H1 (cell line): ENCODE data around the gene ITGA6. TPM values are rescaled to one million over a fixed set of nuclear protein-coding genes. Genes with fewer than 3 reads are reported as not detected.

Source experiments
- BACH1 ChIP-seq: IDR thresholded peaks from 2 replicates; pipeline ENCODE4 v1.6.1; 2012; ENCODE audit warnings: low read length, improper control_type of control experiment
- JUND ChIP-seq: IDR thresholded peaks from 2 replicates; pipeline ENCODE4 v1.6.1; 2011; ENCODE audit warnings: mild to moderate bottlenecking, improper control_type of control experiment, low read length
- PHF8 ChIP-seq: fragments of 200-600 bp; sonication (generic); conservative IDR thresholded peaks from 2 replicates; pipeline ENCODE4 v1.7.1; 2012; ENCODE audit warnings: low read depth, mild to moderate bottlenecking, inconsistent platforms, low read length, moderate library complexity
- SAP30 ChIP-seq: fragments of 300-600 bp; sonication (generic); IDR thresholded peaks from 2 replicates; pipeline ENCODE4 v1.7.1; 2012; ENCODE audit warnings: low read length, moderate library complexity, mild to moderate bottlenecking, inconsistent platforms; ENCODE audit not compliant: insufficient read depth, insufficient replicate concordance
- SP4 ChIP-seq: IDR thresholded peaks from 2 replicates; pipeline ENCODE4 v1.6.1; 2012; ENCODE audit warnings: low read length, inconsistent platforms
- SRF ChIP-seq: IDR thresholded peaks from 2 replicates; pipeline ENCODE4 v1.6.1; 2011; ENCODE audit warnings: mild to moderate bottlenecking, low read depth, low read length, moderate library complexity
- SUZ12 ChIP-seq: fragments of 200-600 bp; sonication (generic); IDR thresholded peaks from 2 replicates; pipeline ENCODE4 v1.6.1; 2012; ENCODE audit warnings: mild to moderate bottlenecking, inconsistent platforms, low read length, moderate library complexity, mixed read lengths
- YY1 ChIP-seq: IDR thresholded peaks from 2 replicates; pipeline ENCODE4 v1.6.1; 2011; ENCODE audit warnings: low read depth, mild to moderate bottlenecking, low read length
- polyA plus RNA-seq, 7 experiments: library from polyadenylated mRNA; depleted of rRNA in 3 of 7; stranded (reverse) in 5 of 7; unstranded in 2 of 7; fragments of >200 nt in 5 of 7; fragments of 200-250 nt in 2 of 7; gene quantifications; 1 replicate in 5 of 7; 2 replicates in 1 of 7; 4 replicates in 1 of 7; pipeline versions ENCODE4 v1.2.1 to v1.2.3, GENCODE V29; 2011 to 2013; ENCODE audit warnings: missing spikeins in 2 of 7, mixed read lengths in 2 of 7
- total RNA-seq: library from RNA; stranded (reverse); fragmentation: NEBNext Ultra II Directional; extraction: Animal tissue kit (Norgen Biotek cat#: 25700); gene quantifications from 2 replicates; pipeline ENCODE4 v1.2.1, GENCODE V29; 2021
- TF ChIP-seq, protein P1 (sequence below): fragments of 300-600 bp; sonication (generic); IDR thresholded peaks from 2 replicates; pipeline ENCODE4 v1.7.1; 2012; ENCODE audit warnings: low read length, moderate library complexity, mild to moderate bottlenecking, inconsistent platforms; ENCODE audit not compliant: insufficient replicate concordance
- TF ChIP-seq, protein P2 (sequence below): IDR thresholded peaks from 2 replicates; pipeline ENCODE4 v1.6.1; 2012; ENCODE audit warnings: inconsistent platforms

The ITGA6 gene
- total and polyA plus RNA-seq, 2 of the 8 experiments (the other 6 are each of a cell fraction or from before 2014, with no cell fraction given), result 26.9 to 118 TPM

DNA sequence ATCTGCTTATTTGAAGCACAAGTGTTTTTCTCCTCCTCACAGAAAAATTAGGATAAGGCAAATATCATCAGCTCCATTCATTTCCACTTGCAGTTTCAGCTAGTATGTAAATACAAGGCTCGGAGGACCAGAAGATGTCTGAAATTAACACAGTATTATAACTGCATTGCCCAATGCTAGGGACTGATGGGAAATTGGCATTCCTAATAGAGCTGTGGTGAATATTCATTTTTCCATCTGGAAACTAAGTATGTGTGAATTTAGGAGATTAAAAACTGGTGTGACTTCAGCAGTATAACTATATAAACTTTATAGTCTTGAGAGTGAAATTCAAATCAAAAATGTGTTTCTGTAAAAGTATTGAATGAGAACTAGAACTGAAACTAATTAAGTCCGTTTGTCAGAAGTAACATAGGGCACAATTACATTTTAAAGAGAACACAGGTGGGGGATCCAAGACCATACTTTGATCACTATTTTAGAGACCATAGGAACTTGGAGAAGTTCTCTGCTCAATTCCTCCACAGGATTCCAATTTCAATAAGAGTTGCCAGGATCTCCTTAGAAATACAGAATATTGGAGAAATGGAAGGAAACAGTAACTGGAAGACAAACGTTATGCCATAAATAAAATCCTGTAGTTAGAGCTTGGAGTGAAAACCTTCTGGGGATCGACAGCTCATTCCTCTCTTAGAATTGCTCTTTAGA, 12.1 kb upstream of the ITGA6 start (continued):
- TF ChIP-seq, protein P1, sequence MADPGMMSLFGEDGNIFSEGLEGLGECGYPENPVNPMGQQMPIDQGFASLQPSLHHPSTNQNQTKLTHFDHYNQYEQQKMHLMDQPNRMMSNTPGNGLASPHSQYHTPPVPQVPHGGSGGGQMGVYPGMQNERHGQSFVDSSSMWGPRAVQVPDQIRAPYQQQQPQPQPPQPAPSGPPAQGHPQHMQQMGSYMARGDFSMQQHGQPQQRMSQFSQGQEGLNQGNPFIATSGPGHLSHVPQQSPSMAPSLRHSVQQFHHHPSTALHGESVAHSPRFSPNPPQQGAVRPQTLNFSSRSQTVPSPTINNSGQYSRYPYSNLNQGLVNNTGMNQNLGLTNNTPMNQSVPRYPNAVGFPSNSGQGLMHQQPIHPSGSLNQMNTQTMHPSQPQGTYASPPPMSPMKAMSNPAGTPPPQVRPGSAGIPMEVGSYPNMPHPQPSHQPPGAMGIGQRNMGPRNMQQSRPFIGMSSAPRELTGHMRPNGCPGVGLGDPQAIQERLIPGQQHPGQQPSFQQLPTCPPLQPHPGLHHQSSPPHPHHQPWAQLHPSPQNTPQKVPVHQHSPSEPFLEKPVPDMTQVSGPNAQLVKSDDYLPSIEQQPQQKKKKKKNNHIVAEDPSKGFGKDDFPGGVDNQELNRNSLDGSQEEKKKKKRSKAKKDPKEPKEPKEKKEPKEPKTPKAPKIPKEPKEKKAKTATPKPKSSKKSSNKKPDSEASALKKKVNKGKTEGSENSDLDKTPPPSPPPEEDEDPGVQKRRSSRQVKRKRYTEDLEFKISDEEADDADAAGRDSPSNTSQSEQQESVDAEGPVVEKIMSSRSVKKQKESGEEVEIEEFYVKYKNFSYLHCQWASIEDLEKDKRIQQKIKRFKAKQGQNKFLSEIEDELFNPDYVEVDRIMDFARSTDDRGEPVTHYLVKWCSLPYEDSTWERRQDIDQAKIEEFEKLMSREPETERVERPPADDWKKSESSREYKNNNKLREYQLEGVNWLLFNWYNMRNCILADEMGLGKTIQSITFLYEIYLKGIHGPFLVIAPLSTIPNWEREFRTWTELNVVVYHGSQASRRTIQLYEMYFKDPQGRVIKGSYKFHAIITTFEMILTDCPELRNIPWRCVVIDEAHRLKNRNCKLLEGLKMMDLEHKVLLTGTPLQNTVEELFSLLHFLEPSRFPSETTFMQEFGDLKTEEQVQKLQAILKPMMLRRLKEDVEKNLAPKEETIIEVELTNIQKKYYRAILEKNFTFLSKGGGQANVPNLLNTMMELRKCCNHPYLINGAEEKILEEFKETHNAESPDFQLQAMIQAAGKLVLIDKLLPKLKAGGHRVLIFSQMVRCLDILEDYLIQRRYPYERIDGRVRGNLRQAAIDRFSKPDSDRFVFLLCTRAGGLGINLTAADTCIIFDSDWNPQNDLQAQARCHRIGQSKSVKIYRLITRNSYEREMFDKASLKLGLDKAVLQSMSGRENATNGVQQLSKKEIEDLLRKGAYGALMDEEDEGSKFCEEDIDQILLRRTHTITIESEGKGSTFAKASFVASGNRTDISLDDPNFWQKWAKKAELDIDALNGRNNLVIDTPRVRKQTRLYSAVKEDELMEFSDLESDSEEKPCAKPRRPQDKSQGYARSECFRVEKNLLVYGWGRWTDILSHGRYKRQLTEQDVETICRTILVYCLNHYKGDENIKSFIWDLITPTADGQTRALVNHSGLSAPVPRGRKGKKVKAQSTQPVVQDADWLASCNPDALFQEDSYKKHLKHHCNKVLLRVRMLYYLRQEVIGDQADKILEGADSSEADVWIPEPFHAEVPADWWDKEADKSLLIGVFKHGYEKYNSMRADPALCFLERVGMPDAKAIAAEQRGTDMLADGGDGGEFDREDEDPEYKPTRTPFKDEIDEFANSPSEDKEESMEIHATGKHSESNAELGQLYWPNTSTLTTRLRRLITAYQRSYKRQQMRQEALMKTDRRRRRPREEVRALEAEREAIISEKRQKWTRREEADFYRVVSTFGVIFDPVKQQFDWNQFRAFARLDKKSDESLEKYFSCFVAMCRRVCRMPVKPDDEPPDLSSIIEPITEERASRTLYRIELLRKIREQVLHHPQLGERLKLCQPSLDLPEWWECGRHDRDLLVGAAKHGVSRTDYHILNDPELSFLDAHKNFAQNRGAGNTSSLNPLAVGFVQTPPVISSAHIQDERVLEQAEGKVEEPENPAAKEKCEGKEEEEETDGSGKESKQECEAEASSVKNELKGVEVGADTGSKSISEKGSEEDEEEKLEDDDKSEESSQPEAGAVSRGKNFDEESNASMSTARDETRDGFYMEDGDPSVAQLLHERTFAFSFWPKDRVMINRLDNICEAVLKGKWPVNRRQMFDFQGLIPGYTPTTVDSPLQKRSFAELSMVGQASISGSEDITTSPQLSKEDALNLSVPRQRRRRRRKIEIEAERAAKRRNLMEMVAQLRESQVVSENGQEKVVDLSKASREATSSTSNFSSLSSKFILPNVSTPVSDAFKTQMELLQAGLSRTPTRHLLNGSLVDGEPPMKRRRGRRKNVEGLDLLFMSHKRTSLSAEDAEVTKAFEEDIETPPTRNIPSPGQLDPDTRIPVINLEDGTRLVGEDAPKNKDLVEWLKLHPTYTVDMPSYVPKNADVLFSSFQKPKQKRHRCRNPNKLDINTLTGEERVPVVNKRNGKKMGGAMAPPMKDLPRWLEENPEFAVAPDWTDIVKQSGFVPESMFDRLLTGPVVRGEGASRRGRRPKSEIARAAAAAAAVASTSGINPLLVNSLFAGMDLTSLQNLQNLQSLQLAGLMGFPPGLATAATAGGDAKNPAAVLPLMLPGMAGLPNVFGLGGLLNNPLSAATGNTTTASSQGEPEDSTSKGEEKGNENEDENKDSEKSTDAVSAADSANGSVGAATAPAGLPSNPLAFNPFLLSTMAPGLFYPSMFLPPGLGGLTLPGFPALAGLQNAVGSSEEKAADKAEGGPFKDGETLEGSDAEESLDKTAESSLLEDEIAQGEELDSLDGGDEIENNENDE, result no peak
- TF ChIP-seq SAP30 (no peak), SP4 (no peak), JUND (no peak), SUZ12 (no peak), BACH1 (no peak), YY1 (no peak), PHF8 (no peak), SRF (no peak)
- TF ChIP-seq, protein P2, sequence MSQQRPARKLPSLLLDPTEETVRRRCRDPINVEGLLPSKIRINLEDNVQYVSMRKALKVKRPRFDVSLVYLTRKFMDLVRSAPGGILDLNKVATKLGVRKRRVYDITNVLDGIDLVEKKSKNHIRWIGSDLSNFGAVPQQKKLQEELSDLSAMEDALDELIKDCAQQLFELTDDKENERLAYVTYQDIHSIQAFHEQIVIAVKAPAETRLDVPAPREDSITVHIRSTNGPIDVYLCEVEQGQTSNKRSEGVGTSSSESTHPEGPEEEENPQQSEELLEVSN, result no peak
